Lung (tissue), 12 donors: Measurements from ENCODE around the gene VAT1L. TPM values are rescaled to one million over a fixed set of nuclear protein-coding genes. Genes with fewer than 3 reads are reported as not detected.

Experiments
- ATAC-seq: fragments of 200-7000 bp; cut with Tn5 transposase; one replicate; pipeline ENCODE4 v1.9.1; 2020; ENCODE audit warnings: moderate number of reproducible peaks; ENCODE audit not compliant: insufficient read depth, low FRiP score
- DNase-seq, 3 donors: peaks; one replicate each; pipeline ENCODE4 v3.0.0-alpha.2; 2013 to 2017
- H3K27ac ChIP-seq, 2 donors: one replicate each; pipeline ENCODE4 v1.5.1; 2013; ENCODE audit warnings: mild to moderate bottlenecking in 2 of 2, moderate library complexity in 2 of 2, control low read depth in 1 of 2, inconsistent platforms in 1 of 2, low read depth in 1 of 2, low read length in 1 of 2
- H3K27me3 ChIP-seq, 3 donors: one replicate each; pipeline ENCODE4 v1.5.1; 2013; ENCODE audit warnings: low read length in 2 of 3; ENCODE audit not compliant: control insufficient read depth in 3 of 3, insufficient read depth in 3 of 3
- H3K36me3 ChIP-seq, 4 donors: one replicate each; pipeline ENCODE4 v1.5.1; 2013; ENCODE audit warnings: low read length in 4 of 4, mild to moderate bottlenecking in 1 of 4, moderate library complexity in 1 of 4; ENCODE audit not compliant: control insufficient read depth in 4 of 4, insufficient read depth in 4 of 4
- H3K4me1 ChIP-seq, 5 donors: one replicate each; pipeline ENCODE4 v1.5.1; 2013; ENCODE audit warnings: low read length in 5 of 5, mild to moderate bottlenecking in 2 of 5, moderate library complexity in 1 of 5; ENCODE audit not compliant: control insufficient read depth in 5 of 5, insufficient read depth in 5 of 5
- H3K4me3 ChIP-seq: one replicate; pipeline ENCODE4 v1.5.1; 2013; ENCODE audit warnings: mild to moderate bottlenecking, control low read depth, moderate library complexity
- H3K9ac ChIP-seq, 2 donors: one replicate each; pipeline ENCODE4 v1.5.1; 2013; ENCODE audit warnings: low read length in 2 of 2, control low read depth in 1 of 2; ENCODE audit not compliant: insufficient read depth in 1 of 2
- H3K9me3 ChIP-seq, 4 donors: one replicate each; pipeline ENCODE4 v1.5.1; 2013; ENCODE audit warnings: low read length in 3 of 4, mild to moderate bottlenecking in 1 of 4, moderate library complexity in 1 of 4; ENCODE audit not compliant: control insufficient read depth in 4 of 4, insufficient read depth in 3 of 4
- WGBS, 2 donors: extraction: QIAGEN DNeasy Blood & Tissue Kit; methylation state at CpG; one replicate each; pipeline ENCODE4 v1.1.7; 2013; 5-methylcytosine and 5-hydroxymethylcytosine counted together
- polyA plus RNA-seq, 2 donors: library from polyadenylated mRNA; stranded (reverse); fragments of 200-250 nt; gene quantifications; one replicate each; pipeline ENCODE4 v1.2.1, GENCODE V29; 2013
- total RNA-seq, 2 donors: library from RNA; depleted of rRNA in 1 of 2; stranded (reverse); fragments of >200 nt in 1 of 2; gene quantifications; one replicate each; pipeline ENCODE4 v1.2.1, GENCODE V29; 2014 to 2021
- TF ChIP-seq, protein P1 (sequence below): IDR thresholded peaks from 2 replicates; pipeline ENCODE4 v1.5.1; 2012; ENCODE audit warnings: mild to moderate bottlenecking; ENCODE audit errors: control extremely low read depth, extremely low read depth
- donor health status: control.
- donor health status: control.
- donor health status: Bipolar disorder and iron deficiency.
- donor health status: healthy.
- donor health status: DM: yes; HTN: yes; CAD: no.

VAT1L gene
- total and polyA plus RNA-seq, 4 donors, result 0.14 to 3.3 (median 0.26) TPM

DNA sequence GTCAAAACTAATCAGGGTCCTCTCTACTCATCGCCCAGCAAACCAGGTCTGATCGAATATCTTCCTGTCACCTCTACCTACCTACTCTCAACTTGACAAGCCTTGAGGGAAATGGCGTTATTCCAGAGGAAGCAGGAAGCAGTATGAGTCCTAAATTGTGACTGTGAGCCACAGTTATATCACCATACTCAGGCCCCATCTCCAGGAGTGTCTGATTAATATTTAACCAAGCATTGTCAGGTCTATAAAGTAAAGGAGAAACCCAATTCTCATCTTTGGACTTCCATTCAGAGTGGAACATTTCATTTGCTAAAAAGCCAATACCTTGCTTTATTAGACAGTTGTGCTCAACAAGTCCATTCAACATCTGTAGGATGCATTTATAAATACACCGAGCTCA, 216.2 kb downstream of the VAT1L start:
- H3K4me1 ChIP-seq, result peaks cover 0 to 3% (median 0%) of the 10 kb centered on the region in 5 donors
- WGBS, 2 donors, result 79 to 85% methylated on average over 4 of the region's 4 CpGs
- no peaks in the 10 kb centered on the region for H3K27me3 ChIP-seq
- no peak overlapping the region for H3K9ac ChIP-seq
- peaks cover 0 to 1% (median 0%) of the 10 kb centered on the region in 4 donors for H3K9me3 ChIP-seq
- no peak overlapping the region for H3K4me3 ChIP-seq
- TF ChIP-seq, protein P1, sequence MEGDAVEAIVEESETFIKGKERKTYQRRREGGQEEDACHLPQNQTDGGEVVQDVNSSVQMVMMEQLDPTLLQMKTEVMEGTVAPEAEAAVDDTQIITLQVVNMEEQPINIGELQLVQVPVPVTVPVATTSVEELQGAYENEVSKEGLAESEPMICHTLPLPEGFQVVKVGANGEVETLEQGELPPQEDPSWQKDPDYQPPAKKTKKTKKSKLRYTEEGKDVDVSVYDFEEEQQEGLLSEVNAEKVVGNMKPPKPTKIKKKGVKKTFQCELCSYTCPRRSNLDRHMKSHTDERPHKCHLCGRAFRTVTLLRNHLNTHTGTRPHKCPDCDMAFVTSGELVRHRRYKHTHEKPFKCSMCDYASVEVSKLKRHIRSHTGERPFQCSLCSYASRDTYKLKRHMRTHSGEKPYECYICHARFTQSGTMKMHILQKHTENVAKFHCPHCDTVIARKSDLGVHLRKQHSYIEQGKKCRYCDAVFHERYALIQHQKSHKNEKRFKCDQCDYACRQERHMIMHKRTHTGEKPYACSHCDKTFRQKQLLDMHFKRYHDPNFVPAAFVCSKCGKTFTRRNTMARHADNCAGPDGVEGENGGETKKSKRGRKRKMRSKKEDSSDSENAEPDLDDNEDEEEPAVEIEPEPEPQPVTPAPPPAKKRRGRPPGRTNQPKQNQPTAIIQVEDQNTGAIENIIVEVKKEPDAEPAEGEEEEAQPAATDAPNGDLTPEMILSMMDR, result no peak
- H3K27ac ChIP-seq, result no peak overlapping the region
- H3K36me3 ChIP-seq, result no peaks in the 10 kb centered on the region
- ATAC-seq, result no peak
- no peak for DNase-seq

DNA sequence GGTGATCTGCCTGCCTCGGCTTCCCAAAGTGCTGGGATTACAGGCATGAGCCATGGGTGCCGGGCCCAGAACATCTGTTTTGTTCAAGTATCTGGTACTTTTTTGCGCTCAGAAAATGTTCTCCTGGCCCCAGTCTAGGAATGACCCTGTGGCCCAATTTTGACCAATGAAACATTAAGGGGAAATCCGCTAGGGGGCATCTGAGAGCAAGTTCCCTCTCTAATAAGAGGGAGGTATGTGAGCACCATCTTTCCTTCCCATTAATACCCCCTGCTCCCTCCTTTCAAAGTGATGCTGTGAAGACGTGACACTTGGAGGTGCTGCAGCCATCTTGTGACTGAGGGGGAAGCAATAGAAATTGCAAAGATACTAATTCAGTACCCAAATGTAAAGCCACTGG, 217.5 kb downstream of the VAT1L start:
- Histone ChIP-seq H3K4me1 (peaks cover 0 to 3% (median 0%) of the 10 kb centered on the region in 5 donors), H3K36me3 (no peaks in the 10 kb centered on the region), H3K9ac (no peak overlapping the region), H3K9me3 (no peaks in the 10 kb centered on the region), H3K27me3 (no peaks in the 10 kb centered on the region), H3K27ac (no peak overlapping the region), H3K4me3 (no peak overlapping the region)
- WGBS, 2 donors, result 76 to 80% methylated on average over 5 of the region's 5 CpGs
- TF ChIP-seq, protein P1, result no peak
- DNase-seq, result no peak
- no peak for ATAC-seq

DNA sequence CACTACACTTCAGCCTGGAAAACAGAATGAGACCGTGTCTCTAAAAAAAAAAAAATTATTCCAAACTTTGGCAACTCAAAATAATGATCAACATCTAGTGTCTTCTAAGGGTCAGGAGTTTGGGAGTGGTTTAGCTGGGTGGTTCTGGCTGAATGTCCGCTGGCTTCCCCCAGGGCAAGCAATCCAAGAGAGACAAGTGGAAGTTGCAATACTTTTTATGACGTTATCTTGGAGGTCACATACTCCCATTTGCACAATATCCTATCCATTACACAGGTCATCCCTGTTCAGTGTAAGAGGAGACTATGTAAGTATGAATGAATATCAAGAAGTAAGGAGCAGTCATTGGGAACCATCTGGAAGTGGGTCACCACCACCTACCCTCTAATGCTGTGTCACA, 218.8 kb downstream of the VAT1L start:
- Histone ChIP-seq H3K27me3 (peaks cover 0 to under 1% (median 0%) of the 10 kb centered on the region in 3 donors), H3K4me1 (peaks cover 0 to 3% (median 0%) of the 10 kb centered on the region in 5 donors), H3K9me3 (no peaks in the 10 kb centered on the region), H3K9ac (no peak overlapping the region), H3K27ac (no peak overlapping the region), H3K36me3 (no peaks in the 10 kb centered on the region), H3K4me3 (no peak overlapping the region)
- 62 to 77% methylated on average over 3 of the region's 3 CpGs for WGBS, 2 donors
- ATAC-seq (no peak), DNase-seq (no peak)
- TF ChIP-seq, protein P1, result no peak
